Neural cell (in vitro differentiated cells): ENCODE results near the gene TBX19. TPM values are rescaled to one million over a fixed set of nuclear protein-coding genes. Genes with fewer than 3 reads are reported as not detected.

ENCODE experiments used
- H2AFZ ChIP-seq: fragments of 200-600, 300-800 bp; sonication (generic), shearing (Covaris generic); 2 replicates; pipeline ENCODE4 v1.6.0; 2014; ENCODE audit warnings: low read depth, mild to moderate bottlenecking, antibody characterized with exemption, low read length, moderate library complexity
- H3F3A ChIP-seq: fragments of 200-600 bp; shearing (Covaris generic); 2 replicates; pipeline ENCODE4 v1.6.1; 2016; ENCODE audit warnings: mild to moderate bottlenecking, moderate library complexity, mixed read lengths, antibody characterized with exemption, low read length; ENCODE audit not compliant: insufficient read depth, poor library complexity, severe bottlenecking
- H3K27ac ChIP-seq: fragments of 200-600, 300-800 bp; sonication (generic), shearing (Covaris generic); 2 replicates; pipeline ENCODE4 v1.5.1; 2014; ENCODE audit warnings: mild to moderate bottlenecking, low read length, moderate library complexity
- H3K27me3 ChIP-seq: fragments of 300-800, 200-600 bp; sonication (generic), shearing (Covaris generic); 2 replicates; pipeline ENCODE4 v1.6.0; 2014; ENCODE audit warnings: mild to moderate bottlenecking, low read depth, low read length, moderate library complexity; ENCODE audit not compliant: insufficient read depth
- H3K36me3 ChIP-seq: fragments of 300-800, 200-600 bp; sonication (generic), shearing (Covaris generic); 2 replicates; pipeline ENCODE4 v1.5.1; 2014; ENCODE audit warnings: mild to moderate bottlenecking, antibody characterized with exemption, low read length, moderate library complexity; ENCODE audit not compliant: insufficient read depth
- H3K4me2 ChIP-seq: fragments of 300-800, 200-600 bp; sonication (generic), shearing (Covaris generic); 2 replicates; pipeline ENCODE4 v1.6.0; 2014; ENCODE audit warnings: mild to moderate bottlenecking, low read length
- H3K4me3 ChIP-seq: fragments of 300-800, 200-600 bp; sonication (generic), shearing (Covaris generic); 2 replicates; pipeline ENCODE4 v1.5.1; 2014; ENCODE audit warnings: mild to moderate bottlenecking, low read length, moderate library complexity
- H3K79me2 ChIP-seq: fragments of 200-600 bp; shearing (Covaris generic); replicated peaks from 2 replicates; pipeline ENCODE4 v1.6.0; 2014; ENCODE audit warnings: mild to moderate bottlenecking, low read length, moderate library complexity; ENCODE audit not compliant: insufficient read depth
- H3K9ac ChIP-seq: fragments of 300-800, 200-600 bp; sonication (generic), shearing (Covaris generic); 2 replicates; pipeline ENCODE4 v1.6.1; 2016; ENCODE audit warnings: mild to moderate bottlenecking, low read length, mixed read lengths
- H3K9me2 ChIP-seq: fragments of 200-600 bp; shearing (Covaris generic); 2 replicates; pipeline ENCODE4 v1.6.1; 2016; ENCODE audit warnings: mild to moderate bottlenecking, low read length, mixed read lengths; ENCODE audit not compliant: insufficient read depth
- H3K9me3 ChIP-seq: fragments of 200-600, 300-800 bp; sonication (generic), shearing (Covaris generic); 2 replicates; pipeline ENCODE4 v1.6.1; 2016; ENCODE audit warnings: mild to moderate bottlenecking, mixed run types, low read length, moderate library complexity, mixed read lengths
- H4K20me1 ChIP-seq: fragments of 200-600 bp; shearing (Covaris generic); 2 replicates; pipeline ENCODE4 v1.6.1; 2016; ENCODE audit warnings: mild to moderate bottlenecking, mixed run types; ENCODE audit not compliant: insufficient read depth
- CTCF ChIP-seq: fragments of 450-650 bp; IDR thresholded peaks from 2 replicates; pipeline ENCODE4 v1.5.1; 2014; ENCODE audit warnings: antibody characterized with exemption, mild to moderate bottlenecking, moderate library complexity; ENCODE audit not compliant: poor library complexity, severe bottlenecking
- EP300 ChIP-seq: fragments of 450-650 bp; conservative IDR thresholded peaks from 2 replicates; pipeline ENCODE4 v1.6.1; 2014; ENCODE audit warnings: antibody characterized with exemption, mild to moderate bottlenecking, moderate library complexity; ENCODE audit not compliant: poor library complexity, severe bottlenecking
- EZH2 ChIP-seq: fragments of 200-600, 300-800 bp; shearing (Covaris generic), sonication (generic); IDR thresholded peaks from 2 replicates; pipeline ENCODE4 v1.6.1; 2014; ENCODE audit warnings: antibody characterized with exemption, low read length, borderline replicate concordance, mild to moderate bottlenecking; ENCODE audit not compliant: insufficient read depth, poor library complexity, severe bottlenecking
- MXI1 ChIP-seq: fragments of 450-650 bp; conservative IDR thresholded peaks from 2 replicates; pipeline ENCODE4 v1.6.1; 2014; ENCODE audit warnings: antibody characterized with exemption, mild to moderate bottlenecking; ENCODE audit not compliant: poor library complexity, severe bottlenecking
- POLR2AphosphoS5 ChIP-seq: IDR thresholded peaks from 2 replicates; pipeline ENCODE4 v1.6.1; 2012
- RAD21 ChIP-seq: fragments of 450-650 bp; conservative IDR thresholded peaks from 2 replicates; pipeline ENCODE4 v1.6.1; 2014; ENCODE audit warnings: antibody characterized with exemption, mild to moderate bottlenecking, moderate library complexity
- REST ChIP-seq: IDR thresholded peaks from 2 replicates; pipeline ENCODE4 v1.6.1; 2012; ENCODE audit warnings: borderline replicate concordance
- SMC3 ChIP-seq: fragments of 450-650 bp; conservative IDR thresholded peaks from 2 replicates; pipeline ENCODE4 v1.6.1; 2014; ENCODE audit warnings: antibody characterized with exemption, mild to moderate bottlenecking, moderate library complexity; ENCODE audit not compliant: poor library complexity
- TAF1 ChIP-seq: IDR thresholded peaks from 2 replicates; pipeline ENCODE4 v1.6.1; 2012; ENCODE audit warnings: low read depth
- polyA plus RNA-seq: library from polyadenylated mRNA; depleted of rRNA; stranded (reverse); fragments of >200 nt; gene quantifications from 2 replicates; pipeline ENCODE4 v1.2.3, GENCODE V29; 2014

TBX19 gene
- polyA plus RNA-seq, 1 donor from 2014 or later: 0.42 TPM

GRCh38 chr1:168320800-168321450, 40.2 kb downstream of the TBX19 start:
- H3K27me3 ChIP-seq: no peaks in the 10 kb centered on the region
- no peaks in the 10 kb centered on the region for H3K9me2 ChIP-seq
- H3K79me2 ChIP-seq: no peaks in the 10 kb centered on the region
- TF ChIP-seq RAD21 (no peak), MXI1 (no peak), EP300 (no peak), SMC3 (no peak), EZH2 (no peak), CTCF (no peak), POLR2AphosphoS5 (no peak), TAF1 (no peak)
- H3F3A ChIP-seq: no peaks in the 10 kb centered on the region
- no peaks in the 10 kb centered on the region for H4K20me1 ChIP-seq
- no peak overlapping the region for H3K4me3 ChIP-seq
- no peaks in the 10 kb centered on the region for H3K36me3 ChIP-seq
- no peak overlapping the region for H3K4me2 ChIP-seq
- no peak overlapping the region for H2AFZ ChIP-seq
- no peaks in the 10 kb centered on the region for H3K9me3 ChIP-seq
- no peak overlapping the region for H3K9ac ChIP-seq
- H3K27ac ChIP-seq: no peak overlapping the region

GRCh38 chr1:168321945-168322344, 41.3 kb downstream of the TBX19 start:
- Histone ChIP-seq H3K9me3 (no peaks in the 10 kb centered on the region), H3K4me3 (no peak overlapping the region), H3K36me3 (no peaks in the 10 kb centered on the region), H3F3A (no peaks in the 10 kb centered on the region), H3K4me2 (no peak overlapping the region), H3K9ac (no peak overlapping the region), H3K27ac (no peak overlapping the region), H2AFZ (no peak overlapping the region), H3K9me2 (no peaks in the 10 kb centered on the region), H3K79me2 (no peaks in the 10 kb centered on the region), H3K27me3 (no peaks in the 10 kb centered on the region), H4K20me1 (no peaks in the 10 kb centered on the region)
- TF ChIP-seq SMC3 (no peak), MXI1 (no peak), POLR2AphosphoS5 (no peak)

GRCh38 chr1:168324745-168325425, 44.2 kb downstream of the TBX19 start:
- Histone ChIP-seq H4K20me1 (no peaks in the 10 kb centered on the region), H3K9me2 (no peaks in the 10 kb centered on the region), H3K9me3 (no peaks in the 10 kb centered on the region), H2AFZ (no peak overlapping the region), H3K27ac (no peak overlapping the region), H3K4me3 (no peak overlapping the region), H3K79me2 (no peaks in the 10 kb centered on the region), H3F3A (no peaks in the 10 kb centered on the region), H3K4me2 (no peak overlapping the region), H3K9ac (no peak overlapping the region), H3K27me3 (no peaks in the 10 kb centered on the region), H3K36me3 (no peaks in the 10 kb centered on the region)
- no peak for TF ChIP-seq CTCF
- TF ChIP-seq TAF1: no peak
- TF ChIP-seq MXI1: no peak
- no peak for TF ChIP-seq POLR2AphosphoS5
- TF ChIP-seq RAD21: no peak
- TF ChIP-seq SMC3: no peak
- no peak for TF ChIP-seq EP300
- no peak for TF ChIP-seq REST
- no peak for TF ChIP-seq EZH2
